CD4-positive, alpha-beta T cell treated with Interleukin-21 for 1 hour (primary cell): ENCODE data around the gene HOTAIR.

Source experiments
- DNase-seq: peaks from one replicate; pipeline ENCODE4 v3.0.0-alpha.2; 2020

Gene HOTAIR

GRCh38 chr12:53985692-53985993, 10.9 kb upstream of the HOTAIR start:
- no peak for DNase-seq

- DNase-seq, result peak; percentile 73
These were observed 10.3 kb upstream of the HOTAIR start, which contains the start of gene HOXC10 for GRCh38 chr12:53984901-53985691. Gene HOXC10 (plus strand): TSS chr12:53985146. CDS start chr12:53985260, 114 bp downstream.

GRCh38 chr12:53983950-53984572, 9.3 kb upstream of the HOTAIR start:
- DNase-seq, result no peak

GRCh38 chr12:53983568-53983949, 8.8 kb upstream of the HOTAIR start:
- no peak for DNase-seq

- DNase-seq, result no peak
These were observed 8.2 kb upstream of the HOTAIR start for GRCh38 chr12:53982648-53983567.

GRCh38 chr12:53981634-53982565, 7.1 kb upstream of the HOTAIR start:
- no peak for DNase-seq

- DNase-seq, result no peak
These were observed 6.2 kb upstream of the HOTAIR start for GRCh38 chr12:53980802-53981496.

GRCh38 chr12:53980104-53980801, 5.5 kb upstream of the HOTAIR start:
- no peak for DNase-seq

GRCh38 chr12:53978477-53979356, 4.0 kb upstream of the HOTAIR start:
- no peak for DNase-seq

- DNase-seq, result no peak
These were observed 3.1 kb upstream of the HOTAIR start for GRCh38 chr12:53977596-53978445.

- DNase-seq, result no peak
These were observed 2.3 kb upstream of the HOTAIR start for GRCh38 chr12:53976823-53977595.

GRCh38 chr12:53976172-53976822, 1.5 kb upstream of the HOTAIR start:
- no peak for DNase-seq

- DNase-seq, result no peak
These were observed 862 bp upstream of the HOTAIR start for GRCh38 chr12:53975479-53976152.

GRCh38 chr12:53975064-53975471, 314 bp upstream of the HOTAIR start:
- DNase-seq, result no peak

GRCh38 chr12:53973236-53974042, 1.3 kb downstream of the HOTAIR start:
- no peak for DNase-seq

GRCh38 chr12:53972722-53973235, 2.0 kb downstream of the HOTAIR start, which contains the start of gene HOXC11:
Gene HOXC11 (plus strand): TSS chr12:53973126. CDS start chr12:53973242, 116 bp downstream.
- DNase-seq, result no peak
